Measurements from ENCODE around the gene NCS1.
A peak's percentile ranks its signal among the peaks of the same experiment; 100 is the strongest.

The NCS1 gene

GRCh38 chr9:130234340-130235260 lies 62.4 kb downstream of the NCS1 start:
- TF ChIP-seq, protein P1, sequence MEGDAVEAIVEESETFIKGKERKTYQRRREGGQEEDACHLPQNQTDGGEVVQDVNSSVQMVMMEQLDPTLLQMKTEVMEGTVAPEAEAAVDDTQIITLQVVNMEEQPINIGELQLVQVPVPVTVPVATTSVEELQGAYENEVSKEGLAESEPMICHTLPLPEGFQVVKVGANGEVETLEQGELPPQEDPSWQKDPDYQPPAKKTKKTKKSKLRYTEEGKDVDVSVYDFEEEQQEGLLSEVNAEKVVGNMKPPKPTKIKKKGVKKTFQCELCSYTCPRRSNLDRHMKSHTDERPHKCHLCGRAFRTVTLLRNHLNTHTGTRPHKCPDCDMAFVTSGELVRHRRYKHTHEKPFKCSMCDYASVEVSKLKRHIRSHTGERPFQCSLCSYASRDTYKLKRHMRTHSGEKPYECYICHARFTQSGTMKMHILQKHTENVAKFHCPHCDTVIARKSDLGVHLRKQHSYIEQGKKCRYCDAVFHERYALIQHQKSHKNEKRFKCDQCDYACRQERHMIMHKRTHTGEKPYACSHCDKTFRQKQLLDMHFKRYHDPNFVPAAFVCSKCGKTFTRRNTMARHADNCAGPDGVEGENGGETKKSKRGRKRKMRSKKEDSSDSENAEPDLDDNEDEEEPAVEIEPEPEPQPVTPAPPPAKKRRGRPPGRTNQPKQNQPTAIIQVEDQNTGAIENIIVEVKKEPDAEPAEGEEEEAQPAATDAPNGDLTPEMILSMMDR (IDR thresholded peaks at IDR 0.05; ENCODE audit: insufficient read depth, low read depth, low read length, missing control alignments): no peak
- no peak overlapping the region for H3K4me3 ChIP-seq (ENCODE audit: low read length)
- DNase-seq (ENCODE audit: low read depth): no peak

- no peak overlapping the region for H3K4me3 ChIP-seq (ENCODE audit: low read length)
- peak; percentile 50 for DNase-seq (ENCODE audit: low read depth)
- TF ChIP-seq, protein P1 (IDR thresholded peaks at IDR 0.05; ENCODE audit: insufficient read depth, low read depth, low read length, missing control alignments): peak; percentile 94
Measured at GRCh38 chr9:130235558-130236435, 63.6 kb downstream of the NCS1 start.

- TF ChIP-seq, protein P1 (IDR thresholded peaks at IDR 0.05; ENCODE audit: insufficient read depth, low read depth, low read length, missing control alignments): no peak
- H3K4me3 ChIP-seq (ENCODE audit: low read length): no peak overlapping the region
- no peak for DNase-seq (ENCODE audit: low read depth)
Measured at GRCh38 chr9:130236436-130236985, 64.3 kb downstream of the NCS1 start.

DNA sequence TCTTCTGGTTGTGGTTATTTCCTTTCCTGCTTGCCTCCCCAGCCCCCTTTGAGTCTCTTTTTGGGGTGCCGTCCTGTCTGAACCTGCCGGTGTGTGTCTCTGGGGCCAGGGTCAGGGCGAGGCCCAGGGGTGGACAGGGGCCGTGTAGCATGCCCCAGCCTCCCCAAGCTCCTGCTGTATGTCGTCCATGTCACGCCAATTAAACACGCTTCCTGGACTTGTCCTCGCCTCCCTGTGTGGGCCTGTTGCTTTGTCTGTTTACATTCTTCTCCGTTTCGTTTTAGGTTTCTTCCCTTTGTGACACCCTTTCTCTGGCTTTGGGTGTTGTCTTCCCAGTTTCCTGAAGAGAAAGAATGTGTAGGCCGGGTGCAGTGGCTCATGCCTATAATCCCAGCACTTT lies 64.9 kb downstream of the NCS1 start:
- no peak overlapping the region for H3K4me3 ChIP-seq (ENCODE audit: low read length)
- DNase-seq (ENCODE audit: low read depth): peak; percentile 86
- TF ChIP-seq, protein P1 (IDR thresholded peaks at IDR 0.05; ENCODE audit: insufficient read depth, low read depth, low read length, missing control alignments): no peak

DNA sequence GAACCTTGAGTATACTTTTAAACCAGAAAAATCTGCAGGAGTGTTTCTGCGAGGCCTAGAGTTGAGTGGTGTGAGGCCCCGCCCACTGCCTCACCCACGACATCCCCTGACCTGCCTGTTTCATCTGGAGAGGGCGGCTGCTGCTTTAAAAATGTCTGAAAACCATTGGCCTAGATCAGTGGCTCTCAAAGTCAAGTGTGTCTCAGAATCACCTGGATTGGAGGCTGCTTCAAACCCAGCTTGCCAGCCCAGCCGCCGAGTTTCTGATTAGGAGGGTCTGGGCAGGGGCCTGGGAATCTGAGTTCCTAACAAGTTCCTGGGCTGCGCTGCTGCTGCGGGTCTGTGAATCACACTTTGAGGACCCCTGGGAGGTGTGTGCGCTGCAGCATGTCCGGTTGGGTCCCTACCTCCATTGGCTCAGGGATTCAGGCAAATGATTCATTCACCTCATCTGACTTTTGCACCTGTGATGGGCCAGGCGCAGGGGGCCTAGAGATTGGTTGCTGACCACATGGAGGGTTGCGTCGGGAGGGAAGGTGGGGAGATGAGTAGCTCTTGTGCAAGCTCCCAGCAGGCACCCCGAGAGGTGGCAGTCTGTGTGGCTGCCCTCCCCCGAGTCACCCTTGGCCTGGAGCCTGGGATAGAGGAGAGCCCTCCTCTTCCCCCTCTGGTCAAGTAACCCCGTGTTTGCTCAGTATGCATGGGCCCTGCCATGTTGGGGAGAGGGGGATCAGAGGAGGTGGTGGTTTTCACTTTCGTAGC lies 65.7 kb downstream of the NCS1 start:
- no peak for DNase-seq (ENCODE audit: low read depth)
- no peak overlapping the region for H3K4me3 ChIP-seq (ENCODE audit: low read length)
- TF ChIP-seq, protein P1 (IDR thresholded peaks at IDR 0.05; ENCODE audit: insufficient read depth, low read depth, low read length, missing control alignments): no peak

DNA sequence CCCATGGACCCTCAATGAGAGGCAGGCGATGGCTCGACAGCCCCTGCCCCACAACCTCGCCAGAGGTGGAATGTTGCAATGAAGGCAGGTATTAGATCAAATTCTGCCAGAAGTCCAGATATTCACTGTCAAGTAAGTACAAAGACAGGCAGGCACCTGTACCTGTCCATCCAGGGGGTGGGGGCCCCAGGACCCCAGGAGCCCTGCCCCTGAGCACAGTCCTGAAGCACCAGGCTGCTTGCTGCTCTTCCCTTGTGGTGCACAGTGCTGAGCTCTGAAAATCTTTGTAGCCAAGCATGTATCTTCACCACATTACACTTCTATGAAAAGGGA lies 67.1 kb downstream of the NCS1 start:
- TF ChIP-seq, protein P1 (IDR thresholded peaks at IDR 0.05; ENCODE audit: insufficient read depth, low read depth, low read length, missing control alignments): no peak
- no peak overlapping the region for H3K4me3 ChIP-seq (ENCODE audit: low read length)
- no peak for DNase-seq (ENCODE audit: low read depth)

Data from epithelial cell of esophagus (primary cell).